GM12878 (cell line): ENCODE measurements around the gene CEP63.

Source experiments
- CTCF ChIP-seq, 3 experiments: IDR thresholded peaks in 2 of 3; conservative IDR thresholded peaks in 1 of 3; 2 replicates each; pipeline ENCODE4 v1.5.1; 2011; ENCODE audit warnings: low read depth in 3 of 3, low read length in 3 of 3, mild to moderate bottlenecking in 3 of 3, control low read depth in 2 of 3, moderate library complexity in 2 of 3, inconsistent platforms in 1 of 3, mixed read lengths in 1 of 3; ENCODE audit not compliant: control insufficient read depth in 2 of 3, insufficient read depth in 1 of 3; ENCODE audit errors: extremely low read depth in 1 of 3
- IRF3 ChIP-seq: fragments of 450-650 bp; IDR thresholded peaks from 2 replicates; pipeline ENCODE4 v1.6.1; 2014; ENCODE audit warnings: mild to moderate bottlenecking
- JUND ChIP-seq: IDR thresholded peaks from 2 replicates; pipeline ENCODE4 v1.6.1; 2012; ENCODE audit warnings: low read depth, mild to moderate bottlenecking, low read length, improper control_type of control experiment, moderate library complexity
- MAX ChIP-seq: IDR thresholded peaks from 2 replicates; pipeline ENCODE4 v1.6.1; 2012; ENCODE audit warnings: low read depth, low read length, improper control_type of control experiment
- POLR2A ChIP-seq: IDR thresholded peaks from 2 replicates; pipeline ENCODE4 v1.6.1; 2011; ENCODE audit warnings: low read depth, mild to moderate bottlenecking, low read length
- RAD21 ChIP-seq: IDR thresholded peaks from 2 replicates; pipeline ENCODE4 v1.6.1; 2011; ENCODE audit warnings: mild to moderate bottlenecking, low read depth, low read length, moderate library complexity; ENCODE audit not compliant: insufficient read depth
- RFX5 ChIP-seq: IDR thresholded peaks from 2 replicates; pipeline ENCODE4 v1.6.1; 2011; ENCODE audit warnings: low read depth, low read length, improper control_type of control experiment
- ZNF274 ChIP-seq: IDR thresholded peaks from one replicate; pipeline ENCODE4 v1.8.0; 2011; ENCODE audit not compliant: insufficient read length, insufficient read depth
- ZSCAN29 ChIP-seq: fragments of 450-650 bp; IDR thresholded peaks from 2 replicates; pipeline ENCODE4 v1.6.1; 2017; ENCODE audit warnings: mild to moderate bottlenecking, moderate library complexity

GRCh38 chr3:134441821-134442220 lies 44.0 kb upstream of the CEP63 start:
- no peak for TF ChIP-seq CTCF (IDR thresholded peaks at IDR 0.05 in 2 of 3, conservative IDR thresholded peaks at IDR 0.05 in 1 of 3; ENCODE audit: control insufficient read depth in 2 of 3, extremely low read depth in 1 of 3, insufficient read depth in 1 of 3, low read depth in 3 of 3, low read length in 3 of 3)
- TF ChIP-seq POLR2A = no peak
- no peak for TF ChIP-seq IRF3
- TF ChIP-seq MAX = no peak
- TF ChIP-seq RAD21 = no peak
- TF ChIP-seq RFX5 = no peak
- TF ChIP-seq JUND = no peak
- TF ChIP-seq ZNF274 = no peak
- TF ChIP-seq ZSCAN29 = no peak
